ENCODE data around the gene BTD.
"Not testable (repeated sequence)": the region's sequence is repeated elsewhere in the genome, so short reads cannot be mapped to it uniquely, and the experiment has no call there.

The BTD gene

GRCh38 chr3:15595955-15596354 is 5.6 kb upstream of the BTD start:
- H3K27me3 ChIP-seq (ENCODE audit: insufficient read depth, poor library complexity, severe bottlenecking) = no peaks in the 10 kb centered on the region
- H3K27ac ChIP-seq (replicated peaks) = no peak overlapping the region
- H3K4me3 ChIP-seq (replicated peaks; ENCODE audit: insufficient read depth, low read length) = no peak overlapping the region

DNA sequence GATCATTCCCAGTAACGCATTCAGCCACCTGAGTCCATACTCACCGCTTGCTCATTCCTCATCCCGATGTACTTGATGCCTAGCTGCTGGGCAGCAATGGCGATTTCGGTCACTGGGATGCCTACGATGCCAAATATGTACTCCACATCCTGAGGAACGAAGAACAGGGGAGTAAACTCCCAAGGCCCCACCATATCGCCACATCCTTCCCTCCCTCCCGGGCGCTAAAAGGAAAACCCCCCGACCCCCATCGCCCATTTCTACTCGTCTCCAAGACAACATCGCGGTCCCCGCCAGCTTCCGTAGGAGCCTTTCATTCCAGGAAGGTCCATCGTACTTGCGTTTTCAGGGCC is 523 bp upstream of the BTD start:
- Histone ChIP-seq H3K27me3 (ENCODE audit: insufficient read depth, poor library complexity, severe bottlenecking) (no peaks in the 10 kb centered on the region), H3K4me3 (replicated peaks; ENCODE audit: insufficient read depth, low read length) (peak overlapping the region; percentile 95), H3K27ac (replicated peaks) (peak overlapping the region; percentile 89)
- no peak for DNase-seq (ENCODE audit: low read depth in 1 of 2, low spot score in 1 of 2)
- no peak for TF ChIP-seq GABPA (IDR thresholded peaks at IDR 0.05; ENCODE audit: low read depth)
- TF ChIP-seq POLR2AphosphoS5 (IDR thresholded peaks at IDR 0.05; ENCODE audit: low read depth) = no peak
- TF ChIP-seq, protein P1, sequence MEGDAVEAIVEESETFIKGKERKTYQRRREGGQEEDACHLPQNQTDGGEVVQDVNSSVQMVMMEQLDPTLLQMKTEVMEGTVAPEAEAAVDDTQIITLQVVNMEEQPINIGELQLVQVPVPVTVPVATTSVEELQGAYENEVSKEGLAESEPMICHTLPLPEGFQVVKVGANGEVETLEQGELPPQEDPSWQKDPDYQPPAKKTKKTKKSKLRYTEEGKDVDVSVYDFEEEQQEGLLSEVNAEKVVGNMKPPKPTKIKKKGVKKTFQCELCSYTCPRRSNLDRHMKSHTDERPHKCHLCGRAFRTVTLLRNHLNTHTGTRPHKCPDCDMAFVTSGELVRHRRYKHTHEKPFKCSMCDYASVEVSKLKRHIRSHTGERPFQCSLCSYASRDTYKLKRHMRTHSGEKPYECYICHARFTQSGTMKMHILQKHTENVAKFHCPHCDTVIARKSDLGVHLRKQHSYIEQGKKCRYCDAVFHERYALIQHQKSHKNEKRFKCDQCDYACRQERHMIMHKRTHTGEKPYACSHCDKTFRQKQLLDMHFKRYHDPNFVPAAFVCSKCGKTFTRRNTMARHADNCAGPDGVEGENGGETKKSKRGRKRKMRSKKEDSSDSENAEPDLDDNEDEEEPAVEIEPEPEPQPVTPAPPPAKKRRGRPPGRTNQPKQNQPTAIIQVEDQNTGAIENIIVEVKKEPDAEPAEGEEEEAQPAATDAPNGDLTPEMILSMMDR (IDR thresholded peaks at IDR 0.05; ENCODE audit: insufficient read depth, low read length) = no peak
- TF ChIP-seq SPI1 (IDR thresholded peaks at IDR 0.05; ENCODE audit: borderline replicate concordance, low read depth) = no peak
- TF ChIP-seq, protein P2, sequence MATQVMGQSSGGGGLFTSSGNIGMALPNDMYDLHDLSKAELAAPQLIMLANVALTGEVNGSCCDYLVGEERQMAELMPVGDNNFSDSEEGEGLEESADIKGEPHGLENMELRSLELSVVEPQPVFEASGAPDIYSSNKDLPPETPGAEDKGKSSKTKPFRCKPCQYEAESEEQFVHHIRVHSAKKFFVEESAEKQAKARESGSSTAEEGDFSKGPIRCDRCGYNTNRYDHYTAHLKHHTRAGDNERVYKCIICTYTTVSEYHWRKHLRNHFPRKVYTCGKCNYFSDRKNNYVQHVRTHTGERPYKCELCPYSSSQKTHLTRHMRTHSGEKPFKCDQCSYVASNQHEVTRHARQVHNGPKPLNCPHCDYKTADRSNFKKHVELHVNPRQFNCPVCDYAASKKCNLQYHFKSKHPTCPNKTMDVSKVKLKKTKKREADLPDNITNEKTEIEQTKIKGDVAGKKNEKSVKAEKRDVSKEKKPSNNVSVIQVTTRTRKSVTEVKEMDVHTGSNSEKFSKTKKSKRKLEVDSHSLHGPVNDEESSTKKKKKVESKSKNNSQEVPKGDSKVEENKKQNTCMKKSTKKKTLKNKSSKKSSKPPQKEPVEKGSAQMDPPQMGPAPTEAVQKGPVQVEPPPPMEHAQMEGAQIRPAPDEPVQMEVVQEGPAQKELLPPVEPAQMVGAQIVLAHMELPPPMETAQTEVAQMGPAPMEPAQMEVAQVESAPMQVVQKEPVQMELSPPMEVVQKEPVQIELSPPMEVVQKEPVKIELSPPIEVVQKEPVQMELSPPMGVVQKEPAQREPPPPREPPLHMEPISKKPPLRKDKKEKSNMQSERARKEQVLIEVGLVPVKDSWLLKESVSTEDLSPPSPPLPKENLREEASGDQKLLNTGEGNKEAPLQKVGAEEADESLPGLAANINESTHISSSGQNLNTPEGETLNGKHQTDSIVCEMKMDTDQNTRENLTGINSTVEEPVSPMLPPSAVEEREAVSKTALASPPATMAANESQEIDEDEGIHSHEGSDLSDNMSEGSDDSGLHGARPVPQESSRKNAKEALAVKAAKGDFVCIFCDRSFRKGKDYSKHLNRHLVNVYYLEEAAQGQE (IDR thresholded peaks at IDR 0.05; ENCODE audit: insufficient replicate concordance, low read depth) = no peak

More at GRCh38 chr3:15595955-15596354, 5.6 kb upstream of the BTD start:
- DNase-seq (ENCODE audit: low read depth in 1 of 2, low spot score in 1 of 2) = no peak
- TF ChIP-seq SPI1 (IDR thresholded peaks at IDR 0.05; ENCODE audit: borderline replicate concordance, low read depth) (no peak), POLR2AphosphoS5 (IDR thresholded peaks at IDR 0.05; ENCODE audit: low read depth) (no peak), GABPA (IDR thresholded peaks at IDR 0.05; ENCODE audit: low read depth) (no peak)
- TF ChIP-seq, protein P1 (IDR thresholded peaks at IDR 0.05; ENCODE audit: insufficient read depth, low read length) = no peak
- TF ChIP-seq, protein P2 (IDR thresholded peaks at IDR 0.05; ENCODE audit: insufficient replicate concordance, low read depth) = no peak

GRCh38 chr3:15602146-15602536 is 596 bp downstream of the BTD start:
- TF ChIP-seq, protein P1 (IDR thresholded peaks at IDR 0.05; ENCODE audit: insufficient read depth, low read length) = no peak
- TF ChIP-seq, protein P2 (IDR thresholded peaks at IDR 0.05; ENCODE audit: insufficient replicate concordance, low read depth) = no peak
- TF ChIP-seq SPI1 (IDR thresholded peaks at IDR 0.05; ENCODE audit: borderline replicate concordance, low read depth) = no peak
- TF ChIP-seq GABPA (IDR thresholded peaks at IDR 0.05; ENCODE audit: low read depth) = no peak
- no peak for TF ChIP-seq POLR2AphosphoS5 (IDR thresholded peaks at IDR 0.05; ENCODE audit: low read depth)
- DNase-seq (ENCODE audit: low read depth in 1 of 2, low spot score in 1 of 2) = no peak
- Histone ChIP-seq H3K27me3 (ENCODE audit: insufficient read depth, poor library complexity, severe bottlenecking) (no peaks in the 10 kb centered on the region), H3K27ac (replicated peaks) (peak overlapping the region; percentile 89), H3K4me3 (replicated peaks; ENCODE audit: insufficient read depth, low read length) (peak overlapping the region; percentile 95)

- DNase-seq (ENCODE audit: low read depth in 1 of 2, low spot score in 1 of 2); H3K27me3 ChIP-seq (ENCODE audit: insufficient read depth, poor library complexity, severe bottlenecking): not testable (repeated sequence)
- peak overlapping the region; percentile 89; the same call in 1 of the 2 replicates for H3K27ac ChIP-seq (replicated peaks)
- H3K4me3 ChIP-seq (replicated peaks; ENCODE audit: insufficient read depth, low read length) = peak overlapping the region; percentile 95
Measured at GRCh38 chr3:15602816-15603215, 1.3 kb downstream of the BTD start.

GRCh38 chr3:15604584-15604983 is 3.0 kb downstream of the BTD start:
- not testable (repeated sequence) for H3K27me3 ChIP-seq (ENCODE audit: insufficient read depth, poor library complexity, severe bottlenecking); H3K4me3 ChIP-seq (replicated peaks; ENCODE audit: insufficient read depth, low read length); DNase-seq (ENCODE audit: low read depth in 1 of 2, low spot score in 1 of 2); H3K27ac ChIP-seq (replicated peaks)

Measured in HL-60 (cell line).